GM19238 (cell line): ENCODE results near the gene ACTN3.
"Not testable (repeated sequence)": the region's sequence is repeated elsewhere in the genome, so short reads cannot be mapped to it uniquely, and the experiment has no call there.

Experiments
- DNase-seq: peaks from one replicate; pipeline ENCODE4 v3.0.0; 2011; ENCODE audit warnings: low spot score; ENCODE audit not compliant: insufficient read length

The ACTN3 gene

GRCh38 chr11:66595245-66595904 is 48.7 kb downstream of the ACTN3 start:
- no peak for DNase-seq

- no peak for DNase-seq
Measured at GRCh38 chr11:66598993-66599392, 52.3 kb downstream of the ACTN3 start.

DNA sequence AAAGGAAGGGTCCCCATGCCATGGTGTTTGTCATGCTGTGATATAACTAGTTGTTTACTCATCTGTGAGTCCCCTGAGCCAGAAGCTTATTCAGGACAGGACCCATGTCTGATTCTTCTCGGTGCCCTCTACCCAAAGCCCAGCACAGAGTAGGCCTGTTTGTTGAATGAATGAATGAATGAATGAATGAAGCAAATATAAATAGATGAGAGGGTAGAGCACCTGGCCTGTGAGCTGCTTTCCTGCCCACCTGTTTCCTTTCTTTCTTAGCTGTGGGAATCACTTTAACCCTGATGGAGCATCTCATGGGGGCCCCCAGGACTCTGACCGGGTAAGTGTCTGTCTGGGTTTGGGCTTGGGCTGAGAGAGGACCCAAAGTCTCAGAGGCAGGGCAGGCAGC is 53.5 kb downstream of the ACTN3 start:
- no peak for DNase-seq

- no peak for DNase-seq
Measured at GRCh38 chr11:66600631-66601233, 54.0 kb downstream of the ACTN3 start.

- no peak for DNase-seq
Measured at GRCh38 chr11:66603072-66603471, 56.4 kb downstream of the ACTN3 start.

GRCh38 chr11:66604155-66604554 is 57.5 kb downstream of the ACTN3 start:
- DNase-seq, result no peak

DNA sequence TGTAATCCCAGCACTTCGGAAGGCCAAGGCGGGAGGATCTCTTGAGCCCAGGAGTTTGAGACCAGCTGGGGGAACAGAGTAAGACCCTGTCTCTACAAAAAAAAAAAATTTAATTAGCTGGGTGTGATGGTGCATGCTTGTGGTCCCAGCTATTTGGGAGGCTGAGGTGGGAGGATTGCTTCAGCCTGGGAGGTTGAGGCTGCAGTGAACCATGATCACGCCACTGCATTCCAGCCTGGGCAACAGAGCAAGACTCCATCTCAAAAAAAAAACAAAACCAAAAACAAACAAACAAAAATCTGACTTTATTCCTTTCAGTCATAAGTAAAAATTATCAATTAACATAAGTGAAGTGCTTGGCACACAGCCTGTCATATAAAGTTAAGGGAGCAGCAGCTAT is 59.9 kb downstream of the ACTN3 start:
- not testable (repeated sequence) for DNase-seq

DNA sequence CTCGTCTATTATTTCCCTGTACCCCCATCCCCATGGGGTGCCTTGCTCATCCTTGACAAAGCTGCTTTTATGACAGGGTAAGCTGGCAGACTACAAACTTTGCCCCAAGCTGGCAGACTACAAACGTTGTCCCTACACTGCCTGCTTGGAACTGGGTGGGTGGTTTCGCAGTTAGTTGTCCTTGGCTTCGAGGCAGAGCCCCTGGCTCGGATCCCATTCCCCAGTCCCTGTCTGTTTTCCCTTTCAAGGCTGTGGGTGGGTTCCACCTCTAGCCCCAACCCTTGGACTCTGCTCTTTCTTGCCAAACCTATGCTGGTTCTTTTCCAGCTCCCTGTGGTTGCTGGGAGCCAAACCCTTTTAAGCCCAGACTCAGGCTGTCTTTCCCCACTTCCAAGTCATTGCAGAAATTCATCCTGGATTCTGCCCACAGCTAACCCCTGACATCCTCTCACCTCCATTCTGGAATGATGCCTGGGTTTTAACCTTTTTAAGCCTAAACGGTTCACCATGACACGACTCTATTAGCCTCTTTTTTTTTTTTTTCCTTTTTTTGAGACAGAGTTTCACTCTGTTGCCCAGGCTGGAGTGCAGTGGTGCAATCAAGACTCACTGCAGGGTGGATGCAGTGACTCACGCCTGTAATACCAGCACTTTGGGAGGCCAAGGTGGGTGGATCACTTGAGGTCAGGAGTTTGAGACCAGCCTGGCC is 60.6 kb downstream of the ACTN3 start:
- DNase-seq, result no peak

GRCh38 chr11:66609721-66610617 is 63.3 kb downstream of the ACTN3 start:
- no peak for DNase-seq

GRCh38 chr11:66612458-66612857 is 65.8 kb downstream of the ACTN3 start:
- DNase-seq, result no peak
